PFSK-1 (cell line): ENCODE data around the gene OR52D1.

ENCODE experiments used
- FOXP2 ChIP-seq: optimal IDR thresholded peaks from 2 replicates; pipeline ENCODE3; 2011; ENCODE audit warnings: borderline replicate concordance, control low read depth, inconsistent platforms; ENCODE audit not compliant: insufficient read depth; ENCODE audit errors: extremely low read length, extremely low read depth
- POLR2AphosphoS5 ChIP-seq: IDR thresholded peaks from 2 replicates; pipeline ENCODE4 v1.6.1; 2012; ENCODE audit warnings: low read depth, mild to moderate bottlenecking, control low read depth, low read length, moderate library complexity
- REST ChIP-seq, 2 experiments: IDR thresholded peaks; 2 replicates each; pipeline versions ENCODE4 v1.6.1 to v1.8.0; 2011 to 2012; ENCODE audit warnings: low read depth in 2 of 2, low read length in 2 of 2, control low read depth in 1 of 2, inconsistent platforms in 1 of 2, mild to moderate bottlenecking in 1 of 2, moderate library complexity in 1 of 2; ENCODE audit not compliant: insufficient read depth in 1 of 2
- SIN3A ChIP-seq: IDR thresholded peaks from 2 replicates; pipeline ENCODE4 v1.6.1; 2012; ENCODE audit warnings: mild to moderate bottlenecking, low read length, moderate library complexity, borderline replicate concordance; ENCODE audit not compliant: insufficient read depth
- TAF1 ChIP-seq: IDR thresholded peaks from 2 replicates; pipeline ENCODE4 v1.6.1; 2012; ENCODE audit warnings: low read length, control low read depth, borderline replicate concordance; ENCODE audit not compliant: insufficient read depth

Gene OR52D1

GRCh38 chr11:5460983-5461621 lies 27.4 kb upstream of the OR52D1 start:
- TF ChIP-seq POLR2AphosphoS5 (no peak), REST (IDR thresholded peaks at IDR 0.05; ENCODE audit: insufficient read depth in 1 of 2, low read depth in 2 of 2, low read length in 2 of 2) (no peak), FOXP2 (no peak), TAF1 (no peak), SIN3A (no peak)

- TF ChIP-seq POLR2AphosphoS5 (no peak), FOXP2 (no peak)
These were observed 21.0 kb upstream of the OR52D1 start for GRCh38 chr11:5467527-5467926.

DNA sequence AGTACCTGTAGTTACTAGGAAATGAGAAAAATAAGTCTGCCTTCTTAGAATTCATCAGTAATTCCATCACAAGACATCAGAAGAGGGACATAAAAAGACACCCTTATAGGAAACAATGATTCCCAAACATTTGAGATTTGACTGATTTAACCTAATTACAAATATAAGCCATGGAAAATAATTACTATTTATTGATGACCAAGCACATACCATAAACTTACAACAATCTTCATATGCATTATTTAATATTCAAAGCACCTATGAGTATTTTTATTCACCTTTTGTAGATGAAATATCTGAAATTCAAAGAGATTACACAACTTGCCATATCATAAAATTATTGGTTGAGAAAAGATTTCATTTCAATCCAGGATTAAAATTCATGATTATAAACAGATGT lies 14.6 kb upstream of the OR52D1 start:
- TF ChIP-seq POLR2AphosphoS5, result no peak
- TF ChIP-seq FOXP2, result no peak
- TF ChIP-seq REST (IDR thresholded peaks at IDR 0.05; ENCODE audit: insufficient read depth in 1 of 2, low read depth in 2 of 2, low read length in 2 of 2), result no peak
- no peak for TF ChIP-seq SIN3A
- no peak for TF ChIP-seq TAF1

GRCh38 chr11:5476186-5476819 lies 12.2 kb upstream of the OR52D1 start:
- TF ChIP-seq TAF1 (no peak), FOXP2 (no peak), POLR2AphosphoS5 (no peak), SIN3A (no peak), REST (IDR thresholded peaks at IDR 0.05; ENCODE audit: insufficient read depth in 1 of 2, low read depth in 2 of 2, low read length in 2 of 2) (no peak)

- TF ChIP-seq SIN3A (no peak), REST (IDR thresholded peaks at IDR 0.05; ENCODE audit: insufficient read depth in 1 of 2, low read depth in 2 of 2, low read length in 2 of 2) (no peak), TAF1 (no peak), FOXP2 (no peak), POLR2AphosphoS5 (no peak)
These were observed 2.5 kb upstream of the OR52D1 start for GRCh38 chr11:5486003-5486402.
